Activated T-cell treated with anti-CD3 and anti-CD28 coated beads, Interleukin-2, amount 50 U/mL, for 24 hours (primary cell): Measurements from ENCODE around the gene STK39.

Source experiments
- DNase-seq: peaks from one replicate; pipeline ENCODE4 v3.0.0-alpha.2; 2020
- H3K27ac Mint-ChIP-seq: 2 replicates; pipeline ENCODE4 v1.8.0; 2020; ENCODE audit warnings: mild to moderate bottlenecking, mixed read lengths
- H3K27me3 Mint-ChIP-seq: 2 replicates; pipeline ENCODE4 v1.8.0; 2020; ENCODE audit warnings: mixed read lengths
- H3K36me3 Mint-ChIP-seq: 2 replicates; pipeline ENCODE4 v1.8.0; 2020; ENCODE audit warnings: low read depth, mixed read lengths
- H3K4me1 Mint-ChIP-seq: 2 replicates; pipeline ENCODE4 v1.8.0; 2020; ENCODE audit warnings: low read depth, mixed read lengths
- H3K4me3 Mint-ChIP-seq: 2 replicates; pipeline ENCODE4 v1.8.0; 2020; ENCODE audit warnings: mild to moderate bottlenecking, moderate library complexity, mixed read lengths
- H3K9me3 Mint-ChIP-seq: 2 replicates; pipeline ENCODE4 v1.8.0; 2020; ENCODE audit warnings: mixed read lengths

The STK39 gene

GRCh38 chr2:167987026-167987425 is 260.4 kb downstream of the STK39 start:
- Mint-ChIP-seq H3K9me3 (no peaks in the 10 kb centered on the region), H3K36me3 (peaks cover 33% of the 10 kb centered on the region), H3K27me3 (no peaks in the 10 kb centered on the region), H3K4me1 (no peaks in the 10 kb centered on the region), H3K4me3 (no peak overlapping the region), H3K27ac (no peak overlapping the region)
- no peak for DNase-seq

GRCh38 chr2:167986223-167986622 is 261.2 kb downstream of the STK39 start:
- Mint-ChIP-seq H3K9me3 (no peaks in the 10 kb centered on the region), H3K4me1 (no peaks in the 10 kb centered on the region), H3K27me3 (no peaks in the 10 kb centered on the region), H3K4me3 (no peak overlapping the region), H3K27ac (no peak overlapping the region), H3K36me3 (peaks cover 37% of the 10 kb centered on the region)
- no peak for DNase-seq

DNA sequence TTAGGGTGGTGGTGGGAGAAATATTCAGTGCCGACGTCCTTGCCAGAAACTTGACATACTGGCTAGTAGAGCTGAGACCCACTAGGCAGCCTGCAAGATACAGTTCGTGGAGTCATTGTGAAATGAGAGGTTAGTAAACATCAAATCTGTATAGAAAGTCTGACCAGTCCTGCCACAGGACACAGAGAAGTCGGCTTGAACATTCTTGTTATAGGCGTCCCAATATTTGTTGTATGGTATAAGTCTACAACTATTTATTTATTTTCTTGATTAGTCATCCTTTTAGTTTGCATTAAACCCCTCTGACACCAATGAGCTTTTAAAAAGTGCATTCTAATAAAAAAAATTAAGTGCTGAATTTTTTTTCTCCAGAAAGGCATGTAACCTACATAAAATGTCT is 265.4 kb downstream of the STK39 start:
- no peak for DNase-seq
- H3K9me3 Mint-ChIP-seq = peaks cover 6% of the 10 kb centered on the region
- H3K27me3 Mint-ChIP-seq = no peaks in the 10 kb centered on the region
- H3K36me3 Mint-ChIP-seq = peaks cover 63% of the 10 kb centered on the region
- no peaks in the 10 kb centered on the region for H3K4me1 Mint-ChIP-seq
- no peak overlapping the region for H3K4me3 Mint-ChIP-seq
- H3K27ac Mint-ChIP-seq = no peak overlapping the region

GRCh38 chr2:167980439-167980838 is 267.0 kb downstream of the STK39 start:
- Mint-ChIP-seq H3K27me3 (no peaks in the 10 kb centered on the region), H3K4me3 (no peak overlapping the region), H3K4me1 (no peaks in the 10 kb centered on the region), H3K9me3 (peaks cover 6% of the 10 kb centered on the region), H3K36me3 (peaks cover 76% of the 10 kb centered on the region), H3K27ac (no peak overlapping the region)
- no peak for DNase-seq

DNA sequence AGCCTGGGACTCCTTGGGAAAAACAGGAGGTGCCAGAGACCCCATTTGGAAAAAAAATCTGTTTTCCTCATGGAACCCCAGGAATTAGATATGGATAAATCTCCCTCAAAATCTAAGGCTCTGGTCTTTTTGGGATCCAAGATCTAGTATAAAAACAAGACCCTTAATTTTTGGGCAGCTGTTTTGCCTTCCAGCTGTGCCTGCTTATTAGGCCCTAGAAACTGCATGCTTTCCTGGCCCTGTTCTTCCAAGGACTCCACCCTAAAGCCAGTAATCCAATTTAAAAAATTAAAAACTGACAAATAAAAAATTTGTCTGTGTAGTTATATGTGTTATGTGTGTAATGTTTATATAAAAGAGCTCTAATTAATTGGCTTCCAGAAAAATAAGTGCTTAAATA is 274.6 kb downstream of the STK39 start:
- Mint-ChIP-seq H3K27ac (no peak overlapping the region), H3K36me3 (peaks cover 76% of the 10 kb centered on the region), H3K4me3 (no peak overlapping the region), H3K9me3 (peaks cover 21% of the 10 kb centered on the region), H3K4me1 (no peaks in the 10 kb centered on the region), H3K27me3 (no peaks in the 10 kb centered on the region)
- DNase-seq = no peak

DNA sequence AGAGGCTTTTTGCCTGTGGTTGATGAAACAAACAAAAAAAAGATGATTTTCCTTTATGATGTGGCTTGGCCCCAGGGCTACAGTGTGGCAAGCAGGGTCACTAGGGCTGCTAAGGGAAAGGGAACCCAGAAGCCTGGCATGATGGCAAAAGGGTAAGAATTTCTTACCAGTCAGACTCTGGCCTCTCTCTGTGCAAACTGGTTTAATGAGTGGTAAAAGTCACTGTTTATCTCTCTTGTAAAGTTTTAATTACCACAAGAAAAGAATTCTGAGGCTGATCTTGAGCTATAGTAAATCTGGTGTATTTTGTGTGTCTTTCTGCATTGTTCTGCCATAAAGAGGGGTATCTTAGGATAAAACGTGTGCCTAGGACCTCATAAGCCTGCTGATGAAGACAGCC is 275.4 kb downstream of the STK39 start:
- Mint-ChIP-seq H3K36me3 (peaks cover 69% of the 10 kb centered on the region), H3K27ac (no peak overlapping the region), H3K9me3 (peaks cover 19% of the 10 kb centered on the region), H3K27me3 (no peaks in the 10 kb centered on the region), H3K4me3 (no peak overlapping the region), H3K4me1 (peaks cover under 1% of the 10 kb centered on the region)
- no peak for DNase-seq

GRCh38 chr2:167966937-167967913 is 280.2 kb downstream of the STK39 start:
- Mint-ChIP-seq H3K9me3 (peaks cover 7% of the 10 kb centered on the region), H3K36me3 (peaks cover 63% of the 10 kb centered on the region), H3K4me1 (peaks cover 14% of the 10 kb centered on the region), H3K27me3 (no peaks in the 10 kb centered on the region), H3K27ac (peak overlapping the region; percentile 24), H3K4me3 (no peak overlapping the region)
- no peak for DNase-seq

DNA sequence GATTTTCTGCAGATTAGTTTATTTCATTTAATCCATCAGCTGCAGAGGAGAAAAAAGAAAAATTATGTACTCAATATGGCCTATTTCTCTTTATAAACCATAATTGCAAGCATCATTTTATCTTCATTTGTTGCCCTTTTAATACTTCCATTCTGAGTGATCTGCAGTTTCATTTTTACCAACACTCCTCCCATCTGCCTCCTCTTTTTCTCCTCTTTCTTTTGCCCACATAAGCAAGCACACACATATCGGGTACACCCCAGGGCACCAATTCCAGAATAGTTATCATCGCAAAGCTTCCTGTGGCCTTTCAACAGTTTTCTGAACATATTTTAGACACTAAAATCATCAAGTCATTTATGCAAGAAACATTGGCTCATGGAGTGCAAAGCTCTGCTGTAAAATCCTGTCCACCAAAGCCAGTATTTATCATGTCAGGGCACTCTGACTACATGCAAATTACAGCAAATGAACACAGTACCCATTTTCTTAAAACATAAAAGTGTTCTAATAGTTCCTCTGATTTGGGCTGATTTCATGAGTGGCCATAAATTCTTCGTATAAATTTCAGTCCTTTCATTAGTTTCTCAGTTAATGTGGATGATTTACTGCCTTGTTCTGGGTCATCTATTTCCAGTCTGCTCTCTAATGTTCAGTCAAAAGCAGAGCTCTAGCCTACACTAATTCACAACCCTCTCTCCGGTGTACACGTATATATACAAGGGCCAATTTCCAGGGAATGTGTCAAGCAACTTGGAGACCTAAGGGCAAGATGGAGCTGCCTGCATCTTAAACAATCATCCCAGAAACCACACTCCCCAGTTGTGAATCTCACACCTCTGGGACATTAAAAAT is 281.3 kb downstream of the STK39 start:
- Mint-ChIP-seq H3K4me3 (no peak overlapping the region), H3K36me3 (peaks cover 64% of the 10 kb centered on the region), H3K27me3 (no peaks in the 10 kb centered on the region), H3K9me3 (no peaks in the 10 kb centered on the region), H3K27ac (peak overlapping the region; percentile 51), H3K4me1 (peaks cover 14% of the 10 kb centered on the region)
- DNase-seq = no peak

- Mint-ChIP-seq H3K4me3 (no peak overlapping the region), H3K9me3 (no peaks in the 10 kb centered on the region), H3K4me1 (peaks cover 14% of the 10 kb centered on the region), H3K27me3 (no peaks in the 10 kb centered on the region), H3K36me3 (peaks cover 65% of the 10 kb centered on the region), H3K27ac (no peak overlapping the region)
- no peak for DNase-seq
Observed at GRCh38 chr2:167964650-167965413, 282.6 kb downstream of the STK39 start.

DNA sequence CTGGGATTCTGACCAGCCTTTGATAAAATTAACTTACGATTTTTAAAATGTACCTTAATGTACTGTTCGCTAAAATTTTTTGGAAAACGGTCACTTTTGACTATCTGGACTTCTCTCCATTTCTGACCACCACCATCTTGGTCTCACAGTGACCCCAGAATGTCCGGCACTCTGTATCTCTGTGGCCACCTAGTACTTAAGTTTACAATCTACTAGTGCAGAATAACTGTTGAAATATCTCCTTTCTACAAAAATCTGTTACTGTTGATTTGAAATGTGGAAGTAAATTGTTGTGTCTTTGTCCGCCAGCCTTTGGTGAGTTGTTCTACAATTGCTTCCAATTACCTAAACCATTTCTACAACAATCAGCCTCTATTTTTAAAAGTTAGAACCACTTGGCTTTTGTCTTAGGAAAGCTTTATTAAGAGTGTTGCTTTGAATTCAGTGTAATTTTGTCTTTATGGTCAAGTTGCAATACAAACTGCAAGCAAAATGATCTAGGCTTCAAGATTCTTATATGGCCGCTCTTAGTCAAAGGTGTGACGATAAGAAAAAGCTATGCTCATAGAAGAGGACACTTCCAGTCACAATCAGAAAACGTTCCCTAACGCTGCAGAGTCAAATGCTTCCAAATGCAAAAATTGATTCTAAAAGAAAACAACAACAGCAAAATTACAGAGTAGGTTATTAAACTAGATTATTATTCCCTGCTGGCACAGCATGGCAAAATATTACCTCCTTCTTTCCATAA is 283.3 kb downstream of the STK39 start:
- no peak overlapping the region for H3K27ac Mint-ChIP-seq
- H3K36me3 Mint-ChIP-seq = peaks cover 66% of the 10 kb centered on the region
- H3K9me3 Mint-ChIP-seq = no peaks in the 10 kb centered on the region
- DNase-seq = no peak
- H3K27me3 Mint-ChIP-seq = no peaks in the 10 kb centered on the region
- H3K4me1 Mint-ChIP-seq = peaks cover 14% of the 10 kb centered on the region
- H3K4me3 Mint-ChIP-seq = no peak overlapping the region

GRCh38 chr2:167962436-167963226 is 284.8 kb downstream of the STK39 start:
- Mint-ChIP-seq H3K36me3 (peaks cover 72% of the 10 kb centered on the region), H3K4me1 (peaks cover 14% of the 10 kb centered on the region), H3K27ac (no peak overlapping the region), H3K9me3 (no peaks in the 10 kb centered on the region), H3K4me3 (no peak overlapping the region), H3K27me3 (no peaks in the 10 kb centered on the region)
- DNase-seq = no peak

DNA sequence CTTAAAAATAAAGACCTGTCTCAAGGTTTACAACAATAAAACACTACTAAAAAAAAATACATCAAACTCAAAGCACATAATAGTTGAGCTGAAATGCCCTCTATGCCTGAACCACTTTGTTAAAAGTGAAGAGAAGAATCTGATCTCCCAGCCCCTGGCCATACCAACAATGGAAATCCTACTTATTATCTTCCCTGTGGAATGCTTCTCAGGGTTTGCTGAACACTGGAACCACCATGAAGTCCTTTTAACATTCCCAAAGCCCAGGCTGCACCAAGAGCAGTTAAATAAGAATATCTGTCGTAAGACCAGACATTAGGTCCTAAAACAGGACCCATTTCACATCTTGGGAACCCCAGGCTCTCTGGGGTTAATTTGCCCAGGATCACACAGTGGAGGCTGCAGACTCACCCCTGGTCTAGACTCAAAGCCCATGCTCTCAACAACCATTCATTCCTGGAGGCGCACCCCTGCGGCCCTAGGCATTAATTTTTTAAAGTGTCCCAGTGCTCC is 285.8 kb downstream of the STK39 start:
- no peak for DNase-seq
- H3K4me1 Mint-ChIP-seq = peaks cover 11% of the 10 kb centered on the region
- H3K27me3 Mint-ChIP-seq = no peaks in the 10 kb centered on the region
- no peak overlapping the region for H3K4me3 Mint-ChIP-seq
- H3K36me3 Mint-ChIP-seq = peaks cover 76% of the 10 kb centered on the region
- H3K27ac Mint-ChIP-seq = no peak overlapping the region
- H3K9me3 Mint-ChIP-seq = no peaks in the 10 kb centered on the region
